ENCODE measurements around the gene CHCHD6.

GRCh38 chr3:126855374-126855773, 151.3 kb downstream of the CHCHD6 start:
- TF ChIP-seq CTCF (IDR thresholded peaks at IDR 0.05) (no peak), POLR2A (IDR thresholded peaks at IDR 0.05) (no peak)

All from adrenal gland (tissue), 5 donors.